ENCODE data around the gene PACS2. TPM values are rescaled to one million over a fixed set of nuclear protein-coding genes. Genes with fewer than 3 reads are reported as not detected.

Gene PACS2
- total RNA-seq, 1 experiment from 2014 or later, result 72.5 TPM

- peaks cover 36% of the 10 kb centered on the region; the same call in 1 of the 2 replicates for H3K79me2 ChIP-seq (ENCODE audit: insufficient read depth, low read length)
- no peaks in the 10 kb centered on the region for H4K20me1 ChIP-seq (ENCODE audit: control insufficient read depth, insufficient read depth, insufficient read length)
- Mint-ChIP-seq H3K27ac (peak overlapping the region in 2 of 3 experiments; percentile 57 to 61; a peak in 2 of 7 replicates), H3K4me3 (no peak overlapping the region), H3K9me3 (no peaks in the 10 kb centered on the region), H3K36me3 (ENCODE audit: insufficient read depth in 1 of 3, low read depth in 3 of 3) (peaks cover 18 to 41% (median 30%) of the 10 kb centered on the region in 3 experiments; a peak in 6 of 7 replicates), H3K4me1 (peaks cover 13 to 14% of the 10 kb centered on the region in 2 experiments), H3K27me3 (ENCODE audit: low read depth) (no peaks in the 10 kb centered on the region; the same call in 1 of the 2 replicates)
- no peak overlapping the region for H2AFZ ChIP-seq (ENCODE audit: low read length)
- no peaks in the 10 kb centered on the region for H3K9me3 ChIP-seq (ENCODE audit: control insufficient read depth, low read depth, low read length)
- no peak overlapping the region for H4K91ac ChIP-seq (ENCODE audit: insufficient read length, low read depth, low read length)
- no peak overlapping the region for H3K23ac ChIP-seq (ENCODE audit: insufficient read length, low read depth, low read length)
- DNase-seq, result no peak
- no peak overlapping the region for H2BK15ac ChIP-seq (ENCODE audit: low read depth, low read length)
- no peak overlapping the region for H3K4ac ChIP-seq (ENCODE audit: low read depth, low read length)
- H3K27ac ChIP-seq (ENCODE audit: insufficient read length, low read depth, low read length), result no peak overlapping the region
- no peak overlapping the region for H3T11ph ChIP-seq (ENCODE audit: low read length)
- H3K23me2 ChIP-seq (ENCODE audit: insufficient read length, low read depth, low read length, poor library complexity, severe bottlenecking), result no peaks in the 10 kb centered on the region
- no CpG with 5 or more reads among the region's 12 CpGs for WGBS (ENCODE audit: extremely low coverage, insufficient read length, low lambda C conversion rate)
- H4K8ac ChIP-seq (replicated peaks; ENCODE audit: insufficient read length, low read depth, low read length), result no peak overlapping the region
- no peaks in the 10 kb centered on the region for H3K27me3 ChIP-seq (ENCODE audit: insufficient read depth, low read length)
- no peak overlapping the region for H3K56ac ChIP-seq (ENCODE audit: insufficient read length, low read depth, low read length)
- H3K4me2 ChIP-seq (ENCODE audit: insufficient read depth, insufficient read length, low read length), result no peak overlapping the region
- H3K79me1 ChIP-seq (ENCODE audit: insufficient read depth, low read depth, low read length, poor library complexity, severe bottlenecking), result peaks cover 15% of the 10 kb centered on the region
- H3K9ac ChIP-seq (ENCODE audit: extremely low read depth, insufficient read length, low read length), result no peak overlapping the region
- no peak overlapping the region for H2BK5ac ChIP-seq (ENCODE audit: insufficient read length, low read length)
- H2BK12ac ChIP-seq (ENCODE audit: insufficient read length, low read depth, low read length), result no peak overlapping the region
- no peak overlapping the region for H2AK5ac ChIP-seq (ENCODE audit: insufficient read length, low read length)
- no peaks in the 10 kb centered on the region for H3K4me1 ChIP-seq (ENCODE audit: insufficient read depth, low read length)
- H2BK20ac ChIP-seq (ENCODE audit: low read depth, low read length, poor library complexity, severe bottlenecking), result no peak overlapping the region
- no peak overlapping the region for H3K18ac ChIP-seq (ENCODE audit: insufficient read length, low read depth, low read length)
- no peak for TF ChIP-seq CTCF (conservative IDR thresholded peaks at IDR 0.05)
- no peak overlapping the region for H3K14ac ChIP-seq (ENCODE audit: insufficient read depth, low read length)
- H2BK120ac ChIP-seq (ENCODE audit: low read depth, low read length, poor library complexity, severe bottlenecking), result no peak overlapping the region
- no peak overlapping the region for H4K5ac ChIP-seq (ENCODE audit: insufficient read length, low read depth, low read length)
Measured at GRCh38 chr14:105432657-105433056, 118.1 kb downstream of the PACS2 start.
